C4-2B (cell line): ENCODE data around the gene SFMBT1.

Experiments
- CTCF ChIP-seq: fragments of 450-650 bp; conservative IDR thresholded peaks from 2 replicates; pipeline ENCODE4 v1.5.1; 2017; ENCODE audit warnings: mild to moderate bottlenecking
- ZFX ChIP-seq: fragments of 450-650 bp; IDR thresholded peaks from 2 replicates; pipeline ENCODE4 v1.6.1; 2017

GRCh38 chr3:52920841-52921240, 125.0 kb downstream of the SFMBT1 start:
- TF ChIP-seq CTCF (no peak), ZFX (no peak)
